ENCODE data around the gene HSPA1A.
A peak's percentile ranks its signal among the peaks of the same experiment; 100 is the strongest.

HSPA1A gene

GRCh38 chr6:31836474-31837368, 21.4 kb downstream of the HSPA1A start:
- TF ChIP-seq TAF1 (IDR thresholded peaks at IDR 0.05; ENCODE audit: low read depth) (no peak), EGR1 (IDR thresholded peaks at IDR 0.05) (no peak), EP300 (IDR thresholded peaks at IDR 0.05; ENCODE audit: borderline replicate concordance) (no peak), TEAD4 (IDR thresholded peaks at IDR 0.05) (no peak), ZBTB7A (IDR thresholded peaks at IDR 0.05; ENCODE audit: low read depth) (no peak), YY1 (IDR thresholded peaks at IDR 0.05; ENCODE audit: low read depth) (no peak), NFIC (IDR thresholded peaks at IDR 0.05) (no peak), CEBPB (IDR thresholded peaks at IDR 0.05) (no peak), RAD21 (IDR thresholded peaks at IDR 0.05; ENCODE audit: low read depth) (no peak), TCF12 (IDR thresholded peaks at IDR 0.05; ENCODE audit: low read depth) (no peak), MAX (IDR thresholded peaks at IDR 0.05) (no peak), CREB1 (IDR thresholded peaks at IDR 0.05; ENCODE audit: low read depth) (no peak)
- TF ChIP-seq, protein P1, sequence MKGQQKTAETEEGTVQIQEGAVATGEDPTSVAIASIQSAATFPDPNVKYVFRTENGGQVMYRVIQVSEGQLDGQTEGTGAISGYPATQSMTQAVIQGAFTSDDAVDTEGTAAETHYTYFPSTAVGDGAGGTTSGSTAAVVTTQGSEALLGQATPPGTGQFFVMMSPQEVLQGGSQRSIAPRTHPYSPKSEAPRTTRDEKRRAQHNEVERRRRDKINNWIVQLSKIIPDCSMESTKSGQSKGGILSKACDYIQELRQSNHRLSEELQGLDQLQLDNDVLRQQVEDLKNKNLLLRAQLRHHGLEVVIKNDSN (IDR thresholded peaks at IDR 0.05): no peak

GRCh38 chr6:31837369-31838113, 22.2 kb downstream of the HSPA1A start:
- TF ChIP-seq TCF12 (IDR thresholded peaks at IDR 0.05; ENCODE audit: low read depth): no peak
- no peak for TF ChIP-seq RAD21 (IDR thresholded peaks at IDR 0.05; ENCODE audit: low read depth)
- TF ChIP-seq ZBTB7A (IDR thresholded peaks at IDR 0.05; ENCODE audit: low read depth): no peak
- no peak for TF ChIP-seq TAF1 (IDR thresholded peaks at IDR 0.05; ENCODE audit: low read depth)
- TF ChIP-seq, protein P2, sequence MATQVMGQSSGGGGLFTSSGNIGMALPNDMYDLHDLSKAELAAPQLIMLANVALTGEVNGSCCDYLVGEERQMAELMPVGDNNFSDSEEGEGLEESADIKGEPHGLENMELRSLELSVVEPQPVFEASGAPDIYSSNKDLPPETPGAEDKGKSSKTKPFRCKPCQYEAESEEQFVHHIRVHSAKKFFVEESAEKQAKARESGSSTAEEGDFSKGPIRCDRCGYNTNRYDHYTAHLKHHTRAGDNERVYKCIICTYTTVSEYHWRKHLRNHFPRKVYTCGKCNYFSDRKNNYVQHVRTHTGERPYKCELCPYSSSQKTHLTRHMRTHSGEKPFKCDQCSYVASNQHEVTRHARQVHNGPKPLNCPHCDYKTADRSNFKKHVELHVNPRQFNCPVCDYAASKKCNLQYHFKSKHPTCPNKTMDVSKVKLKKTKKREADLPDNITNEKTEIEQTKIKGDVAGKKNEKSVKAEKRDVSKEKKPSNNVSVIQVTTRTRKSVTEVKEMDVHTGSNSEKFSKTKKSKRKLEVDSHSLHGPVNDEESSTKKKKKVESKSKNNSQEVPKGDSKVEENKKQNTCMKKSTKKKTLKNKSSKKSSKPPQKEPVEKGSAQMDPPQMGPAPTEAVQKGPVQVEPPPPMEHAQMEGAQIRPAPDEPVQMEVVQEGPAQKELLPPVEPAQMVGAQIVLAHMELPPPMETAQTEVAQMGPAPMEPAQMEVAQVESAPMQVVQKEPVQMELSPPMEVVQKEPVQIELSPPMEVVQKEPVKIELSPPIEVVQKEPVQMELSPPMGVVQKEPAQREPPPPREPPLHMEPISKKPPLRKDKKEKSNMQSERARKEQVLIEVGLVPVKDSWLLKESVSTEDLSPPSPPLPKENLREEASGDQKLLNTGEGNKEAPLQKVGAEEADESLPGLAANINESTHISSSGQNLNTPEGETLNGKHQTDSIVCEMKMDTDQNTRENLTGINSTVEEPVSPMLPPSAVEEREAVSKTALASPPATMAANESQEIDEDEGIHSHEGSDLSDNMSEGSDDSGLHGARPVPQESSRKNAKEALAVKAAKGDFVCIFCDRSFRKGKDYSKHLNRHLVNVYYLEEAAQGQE (IDR thresholded peaks at IDR 0.05; ENCODE audit: low read depth): no peak
- TF ChIP-seq FOXM1 (IDR thresholded peaks at IDR 0.05; ENCODE audit: borderline replicate concordance, low read depth): no peak
- TF ChIP-seq NFIC (IDR thresholded peaks at IDR 0.05): no peak
- TF ChIP-seq TEAD4 (IDR thresholded peaks at IDR 0.05): no peak
- TF ChIP-seq MAX (IDR thresholded peaks at IDR 0.05): no peak
- TF ChIP-seq YY1 (IDR thresholded peaks at IDR 0.05; ENCODE audit: low read depth): no peak
- no peak for TF ChIP-seq EP300 (IDR thresholded peaks at IDR 0.05; ENCODE audit: borderline replicate concordance)
- TF ChIP-seq CEBPB (IDR thresholded peaks at IDR 0.05): no peak
- TF ChIP-seq, protein P1 (IDR thresholded peaks at IDR 0.05): no peak
- TF ChIP-seq CREB1 (IDR thresholded peaks at IDR 0.05; ENCODE audit: low read depth): no peak
- no peak for TF ChIP-seq EGR1 (IDR thresholded peaks at IDR 0.05)

- TF ChIP-seq ZBTB7A (IDR thresholded peaks at IDR 0.05; ENCODE audit: low read depth) (no peak), EGR1 (IDR thresholded peaks at IDR 0.05) (no peak), TCF12 (IDR thresholded peaks at IDR 0.05; ENCODE audit: low read depth) (no peak), EP300 (IDR thresholded peaks at IDR 0.05; ENCODE audit: borderline replicate concordance) (no peak), NFIC (IDR thresholded peaks at IDR 0.05) (no peak), RAD21 (IDR thresholded peaks at IDR 0.05; ENCODE audit: low read depth) (no peak), TEAD4 (IDR thresholded peaks at IDR 0.05) (no peak), YY1 (IDR thresholded peaks at IDR 0.05; ENCODE audit: low read depth) (no peak), MAX (IDR thresholded peaks at IDR 0.05) (no peak), FOXM1 (IDR thresholded peaks at IDR 0.05; ENCODE audit: borderline replicate concordance, low read depth) (no peak), CEBPB (IDR thresholded peaks at IDR 0.05) (no peak), CREB1 (IDR thresholded peaks at IDR 0.05; ENCODE audit: low read depth) (no peak), TAF1 (IDR thresholded peaks at IDR 0.05; ENCODE audit: low read depth) (no peak)
- TF ChIP-seq, protein P1 (IDR thresholded peaks at IDR 0.05): no peak
- TF ChIP-seq, protein P2 (IDR thresholded peaks at IDR 0.05; ENCODE audit: low read depth): no peak
Observed at GRCh38 chr6:31838968-31839367, 23.6 kb downstream of the HSPA1A start.

DNA sequence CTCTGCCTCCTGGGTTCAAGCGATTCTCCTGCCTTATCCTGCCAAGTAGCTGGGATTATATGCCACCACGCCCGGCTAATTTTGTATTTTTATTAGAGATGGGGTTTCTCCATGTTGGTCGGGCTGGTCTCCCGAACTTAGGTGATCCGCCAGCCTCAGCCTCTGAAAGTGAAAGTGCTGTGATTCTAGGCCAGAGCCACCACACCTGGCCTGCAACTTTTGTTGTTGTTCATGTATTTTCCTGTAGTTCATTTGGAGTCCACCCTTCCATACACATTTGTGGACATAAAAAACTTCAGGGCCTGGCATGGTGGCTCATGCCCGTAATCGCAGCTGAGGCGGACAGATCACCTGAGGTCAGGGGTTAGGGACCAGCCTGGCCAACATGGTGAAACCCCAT, 26.7 kb downstream of the HSPA1A start:
- no peak for TF ChIP-seq FOXM1 (IDR thresholded peaks at IDR 0.05; ENCODE audit: borderline replicate concordance, low read depth)
- TF ChIP-seq, protein P2 (IDR thresholded peaks at IDR 0.05; ENCODE audit: low read depth): no peak
- TF ChIP-seq YY1 (IDR thresholded peaks at IDR 0.05; ENCODE audit: low read depth): 0 out of 2 replicates have a peak, but pooled peaks have one; percentile 10
- TF ChIP-seq MAX (IDR thresholded peaks at IDR 0.05): no peak
- TF ChIP-seq, protein P1 (IDR thresholded peaks at IDR 0.05): no peak
- no peak for TF ChIP-seq TEAD4 (IDR thresholded peaks at IDR 0.05)
